Lower leg skin (tissue), 4 donors: ENCODE data around the gene KRT9. TPM values are rescaled to one million over a fixed set of nuclear protein-coding genes. Genes with fewer than 3 reads are reported as not detected.

Experiments used
- DNase-seq, 2 donors: peaks; one replicate each; pipeline ENCODE4 v3.0.0-alpha.2; 2019; ENCODE audit warnings: low spot score in 2 of 2
- H3K4me3 ChIP-seq: fragments of 200-600 bp; sonication (generic); 2 replicates; pipeline ENCODE4 v1.5.1; 2017; ENCODE audit warnings: mild to moderate bottlenecking, low read depth; ENCODE audit not compliant: poor library complexity, severe bottlenecking
- POLR2A ChIP-seq, 2 donors: fragments of 450-650 bp; IDR thresholded peaks; one replicate each; pipeline ENCODE4 v1.6.1; 2016 to 2017; ENCODE audit warnings: antibody characterized with exemption in 2 of 2, mild to moderate bottlenecking in 1 of 2, moderate library complexity in 1 of 2
- WGBS, 2 donors: methylation state at CpG; one replicate each; pipeline ENCODE4 v1.1.5; 2018; 5-methylcytosine and 5-hydroxymethylcytosine counted together
- intact Hi-C: fragments of 100-400 bp; cut with DNase I; formaldehyde crosslinking; loops from one replicate; pipeline ENCODE4 v1.15.0; 2023; ENCODE audit warnings: low total_unique reads
- total RNA-seq, 4 donors: library from RNA; depleted of rRNA; stranded (reverse); fragments of >200 nt; gene quantifications; one replicate each; pipeline ENCODE4 v1.1.0, GENCODE V29; 2016
- TF ChIP-seq, protein P1 (sequence below), 3 donors: fragments of 450-650 bp; IDR thresholded peaks; one replicate each; pipeline ENCODE4 v1.5.1; 2016; ENCODE audit warnings: antibody characterized with exemption in 3 of 3, mild to moderate bottlenecking in 3 of 3, moderate library complexity in 2 of 3

The KRT9 gene
- total RNA-seq, 4 donors from 2014 or later = 0.47 to 1.6 (median 0.91) TPM; not detected in 1

DNA sequence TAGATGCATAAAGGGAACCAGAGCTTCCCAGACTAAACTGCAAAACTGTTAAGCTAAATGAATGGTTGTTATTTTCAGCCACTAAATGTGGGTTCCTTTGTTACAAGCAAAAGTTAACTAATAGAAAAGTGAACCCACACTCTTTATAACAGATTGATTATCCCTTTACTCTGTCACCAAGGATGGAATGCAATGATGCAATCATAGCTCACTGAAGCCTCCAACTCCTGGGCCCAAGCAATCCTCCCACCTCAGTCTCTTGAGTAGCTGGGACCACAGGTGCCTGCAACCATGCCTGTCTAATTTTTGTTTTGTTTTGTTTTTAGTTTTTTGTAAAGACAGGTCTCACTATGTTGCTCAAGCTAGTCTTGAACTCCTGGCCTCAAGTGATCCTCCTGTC is 6.5 kb downstream of the KRT9 start:
- intact Hi-C loops = no loop called here
- no peak for DNase-seq
- H3K4me3 ChIP-seq = no peak overlapping the region
- TF ChIP-seq, protein P1, sequence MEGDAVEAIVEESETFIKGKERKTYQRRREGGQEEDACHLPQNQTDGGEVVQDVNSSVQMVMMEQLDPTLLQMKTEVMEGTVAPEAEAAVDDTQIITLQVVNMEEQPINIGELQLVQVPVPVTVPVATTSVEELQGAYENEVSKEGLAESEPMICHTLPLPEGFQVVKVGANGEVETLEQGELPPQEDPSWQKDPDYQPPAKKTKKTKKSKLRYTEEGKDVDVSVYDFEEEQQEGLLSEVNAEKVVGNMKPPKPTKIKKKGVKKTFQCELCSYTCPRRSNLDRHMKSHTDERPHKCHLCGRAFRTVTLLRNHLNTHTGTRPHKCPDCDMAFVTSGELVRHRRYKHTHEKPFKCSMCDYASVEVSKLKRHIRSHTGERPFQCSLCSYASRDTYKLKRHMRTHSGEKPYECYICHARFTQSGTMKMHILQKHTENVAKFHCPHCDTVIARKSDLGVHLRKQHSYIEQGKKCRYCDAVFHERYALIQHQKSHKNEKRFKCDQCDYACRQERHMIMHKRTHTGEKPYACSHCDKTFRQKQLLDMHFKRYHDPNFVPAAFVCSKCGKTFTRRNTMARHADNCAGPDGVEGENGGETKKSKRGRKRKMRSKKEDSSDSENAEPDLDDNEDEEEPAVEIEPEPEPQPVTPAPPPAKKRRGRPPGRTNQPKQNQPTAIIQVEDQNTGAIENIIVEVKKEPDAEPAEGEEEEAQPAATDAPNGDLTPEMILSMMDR (IDR thresholded peaks at IDR 0.05) = no peak
- no peak for TF ChIP-seq POLR2A (IDR thresholded peaks at IDR 0.05)

DNA sequence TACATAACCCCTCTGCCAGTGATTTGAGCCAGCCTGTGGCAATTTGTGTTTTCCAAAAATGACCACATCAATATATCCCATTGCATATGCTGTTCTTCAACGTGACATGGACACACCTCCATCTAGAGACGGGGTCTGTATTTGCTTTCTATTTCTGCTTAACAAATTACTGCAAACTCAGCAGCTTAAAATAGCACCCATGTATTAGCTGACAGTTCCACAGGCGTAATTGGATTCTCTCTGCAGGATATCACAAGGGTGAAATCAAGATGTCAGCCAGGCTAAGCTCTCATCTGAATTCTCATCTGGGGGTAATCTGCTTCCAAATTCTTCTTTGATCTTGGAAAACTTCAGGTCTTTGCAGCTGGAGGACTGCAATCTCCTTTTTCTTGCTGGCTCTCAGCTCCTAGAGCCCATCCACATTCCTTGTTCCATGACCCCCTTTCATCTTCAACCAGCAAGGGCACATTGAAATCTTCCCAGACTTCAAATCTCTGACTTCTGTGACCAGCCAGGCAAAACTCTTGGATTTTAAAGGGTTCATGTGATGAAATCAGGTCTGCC is 8.2 kb downstream of the KRT9 start:
- no peak overlapping the region for H3K4me3 ChIP-seq
- intact Hi-C loops = no loop called here
- 44 to 46% methylated on average over 3 of the region's 3 CpGs for WGBS, 2 donors
- DNase-seq = no peak
- TF ChIP-seq, protein P1 (IDR thresholded peaks at IDR 0.05) = no peak
- no peak for TF ChIP-seq POLR2A (IDR thresholded peaks at IDR 0.05)

DNA sequence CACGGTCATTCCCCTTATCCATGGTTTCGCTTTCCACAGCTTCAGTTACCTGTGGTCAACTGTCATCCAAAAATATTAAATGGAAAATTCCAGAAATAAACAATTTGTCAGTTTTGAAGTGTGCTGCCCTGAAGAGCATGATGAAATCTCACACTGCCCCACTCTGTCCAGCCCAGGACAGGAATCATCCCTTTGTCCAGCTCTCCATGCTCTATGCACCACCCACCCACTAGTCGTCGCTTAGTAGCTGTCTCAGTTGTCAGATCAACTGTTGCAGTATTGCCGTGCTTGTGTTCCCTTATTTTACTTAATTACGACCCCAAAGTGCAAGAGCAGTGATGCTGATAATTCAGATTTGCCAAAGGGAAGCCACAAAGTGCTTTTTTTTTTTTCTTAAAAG is 10.3 kb downstream of the KRT9 start:
- TF ChIP-seq, protein P1 (IDR thresholded peaks at IDR 0.05) = no peak
- TF ChIP-seq POLR2A (IDR thresholded peaks at IDR 0.05) = no peak
- intact Hi-C loops = no loop called here
- DNase-seq = no peak
- WGBS, 2 donors = 89 to 91% methylated on average over 6 of the region's 6 CpGs
- H3K4me3 ChIP-seq = no peak overlapping the region

DNA sequence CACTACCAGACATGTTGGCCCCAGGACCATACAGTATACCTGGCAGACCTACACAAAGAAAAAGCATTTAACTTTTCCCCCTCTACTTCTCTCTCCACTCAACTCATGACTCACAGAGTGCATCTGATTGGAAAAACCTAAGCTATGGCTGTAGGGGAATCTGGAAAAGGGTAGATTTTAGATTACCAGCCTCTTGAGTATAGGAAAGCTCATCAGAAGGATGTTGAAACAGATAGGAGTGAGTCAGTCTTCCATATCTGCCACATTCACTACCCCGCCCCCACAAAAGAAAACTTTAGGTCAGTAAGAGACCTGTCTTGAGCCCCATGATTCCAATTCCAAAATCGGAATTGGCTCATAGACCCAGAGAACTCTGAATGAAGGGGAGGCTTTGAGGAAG is 12.3 kb downstream of the KRT9 start:
- intact Hi-C loops = loop anchor here (10.0 kb wide), 1 partner anchor 85 kb away; no protein-coding TSS in a partner anchor
- WGBS, 2 donors = 88 to 91% methylated on average over 2 of the region's 2 CpGs
- no peak for TF ChIP-seq POLR2A (IDR thresholded peaks at IDR 0.05)
- TF ChIP-seq, protein P1 (IDR thresholded peaks at IDR 0.05) = no peak

DNA sequence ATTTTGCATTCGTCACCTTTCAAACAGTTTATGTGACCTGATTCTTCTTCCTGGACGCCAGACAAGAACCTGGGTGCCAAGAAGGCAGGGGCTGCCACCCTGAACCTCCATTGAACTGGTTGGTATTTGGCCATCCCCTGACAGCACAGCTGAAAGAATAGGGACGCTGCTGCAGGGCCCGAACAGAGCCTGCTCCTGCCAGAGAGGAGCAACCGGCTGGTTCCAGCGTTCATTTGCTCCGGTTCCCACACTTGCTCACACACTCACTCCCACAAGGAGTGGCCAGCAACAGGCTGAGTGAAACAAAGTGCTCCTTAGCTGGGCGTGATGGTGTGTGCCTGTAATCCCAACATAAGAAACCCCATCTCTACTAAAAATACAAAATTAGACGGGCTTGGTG is 14.9 kb downstream of the KRT9 start:
- intact Hi-C loops = loop anchor here (10.0 kb wide), 1 partner anchor 88 kb away; no protein-coding TSS in a partner anchor
- 63 to 78% methylated on average over 9 of the region's 9 CpGs for WGBS, 2 donors

More for the DNA sequence above, 12.3 kb downstream of the KRT9 start:
- no peak overlapping the region for H3K4me3 ChIP-seq
- DNase-seq = no peak

More for the DNA sequence above, 14.9 kb downstream of the KRT9 start:
- H3K4me3 ChIP-seq = no peak overlapping the region
- no peak for DNase-seq
- TF ChIP-seq, protein P1 (IDR thresholded peaks at IDR 0.05) = no peak
- TF ChIP-seq POLR2A (IDR thresholded peaks at IDR 0.05) = no peak
